Lower leg skin (tissue), 4 donors: Measurements from ENCODE around the gene SPRR2A. TPM values are rescaled to one million over a fixed set of nuclear protein-coding genes. Genes with fewer than 3 reads are reported as not detected.

Experiments
- total RNA-seq, 4 donors: library from RNA; depleted of rRNA; stranded (reverse); fragments of >200 nt; gene quantifications; one replicate each; pipeline ENCODE4 v1.1.0, GENCODE V29; 2016

SPRR2A gene
- total RNA-seq, 4 donors from 2014 or later = 0.71 TPM; not detected in 3

Other genes starting within 250 kb of the SPRR2A start
- 100 to 1,000 TPM; 207 to 278 (median 246) TPM for gene LCE1B, start 245.5 kb downstream of the SPRR2A start, total RNA-seq
- 100 to 1,000 TPM; 612 to 936 (median 792) TPM for gene LCE1A, start 230.0 kb downstream of the SPRR2A start, total RNA-seq
- gene LCE6A, start 214.7 kb downstream of the SPRR2A start, total RNA-seq = 100 to 1,000 TPM in 2 of 4 donors, 10 to 100 TPM in 2; 60.9 to 207 (median 107) TPM
- gene LCE7A, start 197.5 kb downstream of the SPRR2A start, total RNA-seq = 1 to 10 TPM in 1 of 4 donors, not detected in 3; 5.1 TPM
- gene SMCP, start 179.2 kb downstream of the SPRR2A start, total RNA-seq = not detected
- gene IVL, start 149.0 kb downstream of the SPRR2A start, total RNA-seq = 100 to 1,000 TPM; 162 to 322 (median 207) TPM
- gene SPRR5, start 110.3 kb downstream of the SPRR2A start, total RNA-seq = 100 to 1,000 TPM in 1 of 4 donors, 10 to 100 TPM in 3; 41.5 to 137 (median 78.1) TPM
- gene SPRR4, start 86.9 kb downstream of the SPRR2A start, total RNA-seq = 100 to 1,000 TPM in 2 of 4 donors, 10 to 100 TPM in 1, 1 to 10 TPM in 1; 4.0 to 142 (median 77.2) TPM
- gene SPRR1A, start 73.4 kb downstream of the SPRR2A start, total RNA-seq = not detected
- not detected for gene SPRR3, start 55.8 kb downstream of the SPRR2A start, total RNA-seq
- 100 to 1,000 TPM in 2 of 4 donors, 10 to 100 TPM in 2; 42.6 to 213 (median 128) TPM for gene SPRR1B, start 26.3 kb downstream of the SPRR2A start, total RNA-seq
- gene SPRR2D, start 16.4 kb downstream of the SPRR2A start, total RNA-seq = 100 to 1,000 TPM in 1 of 4 donors, 10 to 100 TPM in 1, 1 to 10 TPM in 2; 1.1 to 148 (median 20.6) TPM
- gene SPRR2B, start 14.1 kb upstream of the SPRR2A start, total RNA-seq = 10 to 100 TPM in 1 of 4 donors, 1 to 10 TPM in 1, not detected in 2; 1.7 to 13.6 TPM
- 100 to 1,000 TPM; 149 to 650 (median 233) TPM for gene SPRR2E, start 37.0 kb upstream of the SPRR2A start, total RNA-seq
- under 1 TPM in 1 of 4 donors, not detected in 3; 0.64 TPM for gene SPRR2F, start 56.0 kb upstream of the SPRR2A start, total RNA-seq
- 100 to 1,000 TPM in 2 of 4 donors, 10 to 100 TPM in 2; 58.1 to 175 (median 92.7) TPM for gene SPRR2G, start 93.4 kb upstream of the SPRR2A start, total RNA-seq
- not detected for gene LELP1, start 145.9 kb upstream of the SPRR2A start, total RNA-seq
- 10 to 100 TPM in 1 of 4 donors, 1 to 10 TPM in 1, under 1 TPM in 2; 0.34 to 46.0 (median 0.91) TPM for gene PRR9, start 160.1 kb upstream of the SPRR2A start, total RNA-seq
- 100 to 1,000 TPM; 434 to 831 (median 725) TPM for gene LORICRIN, start 202.2 kb upstream of the SPRR2A start, total RNA-seq